ENCODE measurements around the gene PDE6C. TPM values are rescaled to one million over a fixed set of nuclear protein-coding genes. Genes with fewer than 3 reads are reported as not detected.

PDE6C gene
- total RNA-seq, 1 experiment from 2014 or later, result not detected

GRCh38 chr10:93702210-93703001 lies 90.1 kb downstream of the PDE6C start, which contains the start of gene FRA10AC1:
Gene FRA10AC1, minus strand, starts transcription at chr10:93702592. Its CDS starts 2,486 bp downstream, at chr10:93700106.
- BruUV-seq (replicated peaks), result no TSS peak
- no peak for TF ChIP-seq CTCF (IDR thresholded peaks at IDR 0.05; ENCODE audit: unreplicated experiment)
- Mint-ChIP-seq H3K4me1 (ENCODE audit: low read depth, unreplicated experiment) (no peaks in the 10 kb centered on the region), H3K4me3 (ENCODE audit: low read depth, unreplicated experiment) (no peak within 1 kb of the TSS), H3K27ac (ENCODE audit: unreplicated experiment) (no peak within 1 kb of the TSS), H3K36me3 (ENCODE audit: insufficient read depth, unreplicated experiment) (no peaks in the 10 kb centered on the region), H3K9me3 (ENCODE audit: low read depth, unreplicated experiment) (no peaks in the 10 kb centered on the region), H3K27me3 (ENCODE audit: unreplicated experiment) (peaks cover 6% of the 10 kb centered on the region)
- CTCF ChIA-PET, result interaction anchor here (0.6 to 1.1 kb wide), 6 partner anchors 50 to 1032 kb away, joined by 3 to 6 read pairs (median 3); no protein-coding TSS in a partner anchor
- peak; percentile 89 for DNase-seq
- intact Hi-C loops (cut with micrococcal nuclease; ENCODE audit: unreplicated experiment), result loop anchor here (2.0 kb wide), 1 partner anchor 114 kb away; no protein-coding TSS in a partner anchor

DNA sequence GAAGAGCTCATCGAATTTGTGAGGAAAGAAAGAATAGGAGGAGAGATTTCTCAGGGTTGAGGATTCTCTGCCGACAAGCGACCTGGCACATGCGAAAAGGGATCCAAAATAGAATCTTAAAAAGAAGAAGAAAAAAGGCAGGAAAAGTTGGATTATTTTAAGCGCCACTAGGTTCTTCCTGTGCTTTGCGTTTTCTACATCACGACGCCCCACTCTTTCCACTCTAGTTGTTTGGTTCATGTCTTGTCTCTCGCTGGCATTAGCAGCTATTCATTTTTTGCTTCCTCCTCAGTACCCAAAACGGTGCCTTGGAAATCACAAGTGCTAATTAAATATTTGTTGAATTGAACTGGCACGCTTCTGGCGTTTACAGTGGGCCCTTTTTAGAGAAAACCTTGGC lies 90.7 kb downstream of the PDE6C start:
- no peaks in the 10 kb centered on the region for H3K36me3 Mint-ChIP-seq (ENCODE audit: insufficient read depth, unreplicated experiment)
- intact Hi-C loops (cut with micrococcal nuclease; ENCODE audit: unreplicated experiment), result loop anchor here (2.0 kb wide), 1 partner anchor 114 kb away; no protein-coding TSS in a partner anchor
- peaks cover 13% of the 10 kb centered on the region for H3K27me3 Mint-ChIP-seq (ENCODE audit: unreplicated experiment)
- no TSS peak for BruUV-seq (replicated peaks)
- no peak overlapping the region for H3K4me3 Mint-ChIP-seq (ENCODE audit: low read depth, unreplicated experiment)
- no peak for TF ChIP-seq CTCF (IDR thresholded peaks at IDR 0.05; ENCODE audit: unreplicated experiment)
- no peak for DNase-seq
- H3K27ac Mint-ChIP-seq (ENCODE audit: unreplicated experiment), result no peak overlapping the region
- H3K4me1 Mint-ChIP-seq (ENCODE audit: low read depth, unreplicated experiment), result no peaks in the 10 kb centered on the region
- CTCF ChIA-PET, result interaction anchor here (1.0 kb wide), 1 partner anchor 156 kb away, joined by 3 read pairs; no protein-coding TSS in a partner anchor
- H3K9me3 Mint-ChIP-seq (ENCODE audit: low read depth, unreplicated experiment), result no peaks in the 10 kb centered on the region

GRCh38 chr10:93703841-93704240 lies 91.5 kb downstream of the PDE6C start:
- no peak overlapping the region for H3K27ac Mint-ChIP-seq (ENCODE audit: unreplicated experiment)
- intact Hi-C loops (cut with micrococcal nuclease; ENCODE audit: unreplicated experiment), result loop anchor here (2.0 kb wide), 1 partner anchor 113 kb away; no protein-coding TSS in a partner anchor
- no peak for TF ChIP-seq CTCF (IDR thresholded peaks at IDR 0.05; ENCODE audit: unreplicated experiment)
- CTCF ChIA-PET, result no interaction called here
- no peak overlapping the region for H3K4me3 Mint-ChIP-seq (ENCODE audit: low read depth, unreplicated experiment)
- no TSS peak for BruUV-seq (replicated peaks)
- H3K9me3 Mint-ChIP-seq (ENCODE audit: low read depth, unreplicated experiment), result no peaks in the 10 kb centered on the region
- no peaks in the 10 kb centered on the region for H3K36me3 Mint-ChIP-seq (ENCODE audit: insufficient read depth, unreplicated experiment)
- peaks cover 17% of the 10 kb centered on the region for H3K27me3 Mint-ChIP-seq (ENCODE audit: unreplicated experiment)
- no peak for DNase-seq
- H3K4me1 Mint-ChIP-seq (ENCODE audit: low read depth, unreplicated experiment), result no peaks in the 10 kb centered on the region

- H3K4me1 Mint-ChIP-seq (ENCODE audit: low read depth, unreplicated experiment), result no peaks in the 10 kb centered on the region
- no TSS peak for BruUV-seq (replicated peaks)
- H3K9me3 Mint-ChIP-seq (ENCODE audit: low read depth, unreplicated experiment), result no peaks in the 10 kb centered on the region
- no peak overlapping the region for H3K27ac Mint-ChIP-seq (ENCODE audit: unreplicated experiment)
- no peak for TF ChIP-seq CTCF (IDR thresholded peaks at IDR 0.05; ENCODE audit: unreplicated experiment)
- CTCF ChIA-PET, result no interaction called here
- intact Hi-C loops (cut with micrococcal nuclease; ENCODE audit: unreplicated experiment), result no loop called here
- no peak overlapping the region for H3K4me3 Mint-ChIP-seq (ENCODE audit: low read depth, unreplicated experiment)
- peaks cover 17% of the 10 kb centered on the region for H3K27me3 Mint-ChIP-seq (ENCODE audit: unreplicated experiment)
- H3K36me3 Mint-ChIP-seq (ENCODE audit: insufficient read depth, unreplicated experiment), result no peaks in the 10 kb centered on the region
- no peak for DNase-seq
These were observed 92.1 kb downstream of the PDE6C start for GRCh38 chr10:93704451-93704850.

Measured in Calu3 (cell line).